Measurements from ENCODE around the gene FBXW11. TPM values are rescaled to one million over a fixed set of nuclear protein-coding genes. Genes with fewer than 3 reads are reported as not detected.

The FBXW11 gene
- total RNA-seq, 4 donors from 2014 or later = 35.9 to 111 (median 63.7) TPM

- Histone ChIP-seq H3K27ac (no peak overlapping the region), H3K9me3 (no peaks in the 10 kb centered on the region), H3K27me3 (no peaks in the 10 kb centered on the region), H3K4me1 (no peaks in the 10 kb centered on the region), H3K36me3 (no peaks in the 10 kb centered on the region), H3K4me3 (no peak overlapping the region)
- intact Hi-C loops (cut with DNase I; ENCODE audit: low total_unique reads) = no loop called here
- no peak for DNase-seq
- TF ChIP-seq POLR2A (IDR thresholded peaks at IDR 0.05) (no peak), CTCF (IDR thresholded peaks at IDR 0.05) (no peak)
These were observed 132.2 kb downstream of the FBXW11 start for GRCh38 chr5:171874234-171874633.

- no peaks in the 10 kb centered on the region for H3K4me1 ChIP-seq
- no peaks in the 10 kb centered on the region for H3K36me3 ChIP-seq
- TF ChIP-seq POLR2A (IDR thresholded peaks at IDR 0.05) (no peak), CTCF (IDR thresholded peaks at IDR 0.05) (no peak)
- H3K9me3 ChIP-seq = no peaks in the 10 kb centered on the region
- no peaks in the 10 kb centered on the region for H3K27me3 ChIP-seq
- no peak overlapping the region for H3K4me3 ChIP-seq
- intact Hi-C loops (cut with DNase I; ENCODE audit: low total_unique reads) = no loop called here
- H3K27ac ChIP-seq = no peak overlapping the region
- DNase-seq = no peak
These were observed 133.8 kb downstream of the FBXW11 start for GRCh38 chr5:171872666-171873065.

- Histone ChIP-seq H3K27me3 (no peaks in the 10 kb centered on the region), H3K36me3 (no peaks in the 10 kb centered on the region), H3K9me3 (no peaks in the 10 kb centered on the region), H3K27ac (no peak overlapping the region), H3K4me3 (no peak overlapping the region), H3K4me1 (no peaks in the 10 kb centered on the region)
- TF ChIP-seq POLR2A (IDR thresholded peaks at IDR 0.05) (no peak), CTCF (IDR thresholded peaks at IDR 0.05) (no peak)
- intact Hi-C loops (cut with DNase I; ENCODE audit: low total_unique reads) = no loop called here
- no peak for DNase-seq
These were observed 134.7 kb downstream of the FBXW11 start for GRCh38 chr5:171871711-171872110.

- DNase-seq = no peak
- Histone ChIP-seq H3K9me3 (no peaks in the 10 kb centered on the region), H3K4me3 (no peak overlapping the region), H3K36me3 (no peaks in the 10 kb centered on the region), H3K27ac (no peak overlapping the region), H3K27me3 (no peaks in the 10 kb centered on the region), H3K4me1 (no peaks in the 10 kb centered on the region)
- TF ChIP-seq CTCF (IDR thresholded peaks at IDR 0.05) (no peak), POLR2A (IDR thresholded peaks at IDR 0.05) (no peak)
- intact Hi-C loops (cut with DNase I; ENCODE audit: low total_unique reads) = no loop called here
These were observed 136.5 kb downstream of the FBXW11 start for GRCh38 chr5:171869956-171870355.

GRCh38 chr5:171868236-171868635 is 138.2 kb downstream of the FBXW11 start:
- H3K4me3 ChIP-seq = no peak overlapping the region
- H3K27me3 ChIP-seq = no peaks in the 10 kb centered on the region
- no peak for DNase-seq
- no peaks in the 10 kb centered on the region for H3K36me3 ChIP-seq
- H3K27ac ChIP-seq = no peak overlapping the region
- TF ChIP-seq CTCF (IDR thresholded peaks at IDR 0.05) (no peak), POLR2A (IDR thresholded peaks at IDR 0.05) (no peak)
- no peaks in the 10 kb centered on the region for H3K9me3 ChIP-seq
- no peaks in the 10 kb centered on the region for H3K4me1 ChIP-seq
- intact Hi-C loops (cut with DNase I; ENCODE audit: low total_unique reads) = no loop called here
